Ovary (tissue), 3 donors: ENCODE results near the gene GADD45B.

Source experiments
- POLR2A ChIP-seq: fragments of 450-650 bp; IDR thresholded peaks from one replicate; pipeline ENCODE4 v1.6.1; 2017; ENCODE audit warnings: antibody characterized with exemption, mild to moderate bottlenecking, moderate library complexity
- TF ChIP-seq, protein P1 (sequence below), 3 donors: fragments of 450-650 bp in 2 of 3; fragments of 200-600 bp in 1 of 3; IDR thresholded peaks; one replicate each; pipeline versions ENCODE4 v1.5.1 to v1.8.0; 2016 to 2022; ENCODE audit warnings: antibody characterized with exemption in 3 of 3, mild to moderate bottlenecking in 1 of 3
- donor health status: DM: no; HTN: no; CAD: no.

DNA sequence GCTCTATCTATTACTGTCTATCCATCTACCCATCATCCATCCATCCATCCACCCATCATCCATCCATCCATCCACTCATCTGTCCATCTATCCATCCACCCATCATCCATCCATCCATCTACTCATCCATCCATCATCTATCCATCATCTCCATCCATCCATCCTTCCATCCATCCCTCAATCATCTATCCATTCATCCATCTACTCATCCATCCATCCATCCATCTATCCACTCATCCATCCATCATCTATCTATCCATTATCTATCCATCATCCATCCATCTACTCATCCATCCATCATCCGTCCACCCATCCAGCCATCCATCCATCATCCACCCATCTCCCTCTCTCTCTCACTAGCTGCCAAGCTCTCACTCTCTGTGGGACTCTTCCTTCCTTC lies 35.4 kb upstream of the GADD45B start:
- no peak for TF ChIP-seq POLR2A
- TF ChIP-seq, protein P1, sequence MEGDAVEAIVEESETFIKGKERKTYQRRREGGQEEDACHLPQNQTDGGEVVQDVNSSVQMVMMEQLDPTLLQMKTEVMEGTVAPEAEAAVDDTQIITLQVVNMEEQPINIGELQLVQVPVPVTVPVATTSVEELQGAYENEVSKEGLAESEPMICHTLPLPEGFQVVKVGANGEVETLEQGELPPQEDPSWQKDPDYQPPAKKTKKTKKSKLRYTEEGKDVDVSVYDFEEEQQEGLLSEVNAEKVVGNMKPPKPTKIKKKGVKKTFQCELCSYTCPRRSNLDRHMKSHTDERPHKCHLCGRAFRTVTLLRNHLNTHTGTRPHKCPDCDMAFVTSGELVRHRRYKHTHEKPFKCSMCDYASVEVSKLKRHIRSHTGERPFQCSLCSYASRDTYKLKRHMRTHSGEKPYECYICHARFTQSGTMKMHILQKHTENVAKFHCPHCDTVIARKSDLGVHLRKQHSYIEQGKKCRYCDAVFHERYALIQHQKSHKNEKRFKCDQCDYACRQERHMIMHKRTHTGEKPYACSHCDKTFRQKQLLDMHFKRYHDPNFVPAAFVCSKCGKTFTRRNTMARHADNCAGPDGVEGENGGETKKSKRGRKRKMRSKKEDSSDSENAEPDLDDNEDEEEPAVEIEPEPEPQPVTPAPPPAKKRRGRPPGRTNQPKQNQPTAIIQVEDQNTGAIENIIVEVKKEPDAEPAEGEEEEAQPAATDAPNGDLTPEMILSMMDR (IDR thresholded peaks at IDR 0.05), result no peak
